Measurements from ENCODE around the gene NTSR1. TPM values are rescaled to one million over a fixed set of nuclear protein-coding genes. Genes with fewer than 3 reads are reported as not detected.

Gene NTSR1
- polyA plus RNA-seq, 4 donors: 0.34 to 1.2 TPM; not detected in 2

- peaks cover 0 to 3% (median 0%) of the 10 kb centered on the region in 3 donors for H3K4me1 ChIP-seq (ENCODE audit: control insufficient read depth in 3 of 3, insufficient read depth in 2 of 3, low read depth in 1 of 3, low read length in 2 of 3)
- H3K9me3 ChIP-seq (ENCODE audit: control insufficient read depth in 2 of 2, insufficient read depth in 1 of 2, low read depth in 1 of 2, low read length in 1 of 2): no peaks in the 10 kb centered on the region
- no peaks in the 10 kb centered on the region for H3K36me3 ChIP-seq (ENCODE audit: control insufficient read depth in 3 of 3, insufficient read depth in 2 of 3, low read depth in 1 of 3, low read length in 3 of 3)
- no peak for DNase-seq
- H3K4me3 ChIP-seq (ENCODE audit: low read depth in 1 of 3, low read length in 3 of 3): no peak overlapping the region
- no peak for FAIRE-seq
- no peak overlapping the region for H3K27ac ChIP-seq (ENCODE audit: low read depth in 1 of 3, low read length in 2 of 3)
- 61 to 76% (median 62%) methylated on average over 19 to 20 of the region's 20 CpGs for WGBS, 3 donors
- H3K27me3 ChIP-seq (ENCODE audit: control insufficient read depth in 3 of 3, insufficient read depth in 3 of 3, low read length in 3 of 3): peaks cover 0 to 3% (median 2%) of the 10 kb centered on the region in 3 donors
Observed at GRCh38 chr20:62737271-62737811, 28.7 kb downstream of the NTSR1 start.

GRCh38 chr20:62738025-62738881 is 29.6 kb downstream of the NTSR1 start:
- no peaks in the 10 kb centered on the region for H3K9me3 ChIP-seq (ENCODE audit: control insufficient read depth in 2 of 2, insufficient read depth in 1 of 2, low read depth in 1 of 2, low read length in 1 of 2)
- peaks cover 0 to 2% (median 2%) of the 10 kb centered on the region in 3 donors for H3K27me3 ChIP-seq (ENCODE audit: control insufficient read depth in 3 of 3, insufficient read depth in 3 of 3, low read length in 3 of 3)
- H3K4me1 ChIP-seq (ENCODE audit: control insufficient read depth in 3 of 3, insufficient read depth in 2 of 3, low read depth in 1 of 3, low read length in 2 of 3): peaks cover 0 to 3% (median 0%) of the 10 kb centered on the region in 3 donors
- no peaks in the 10 kb centered on the region for H3K36me3 ChIP-seq (ENCODE audit: control insufficient read depth in 3 of 3, insufficient read depth in 2 of 3, low read depth in 1 of 3, low read length in 3 of 3)
- DNase-seq: no peak
- WGBS, 3 donors: 69 to 84% (median 76%) methylated on average over 29 of the region's 29 CpGs
- FAIRE-seq: no peak
- no peak overlapping the region for H3K27ac ChIP-seq (ENCODE audit: low read depth in 1 of 3, low read length in 2 of 3)
- H3K4me3 ChIP-seq (ENCODE audit: low read depth in 1 of 3, low read length in 3 of 3): no peak overlapping the region

GRCh38 chr20:62739067-62739466 is 30.4 kb downstream of the NTSR1 start:
- no peak for DNase-seq
- no peaks in the 10 kb centered on the region for H3K9me3 ChIP-seq (ENCODE audit: control insufficient read depth in 2 of 2, insufficient read depth in 1 of 2, low read depth in 1 of 2, low read length in 1 of 2)
- H3K27ac ChIP-seq (ENCODE audit: low read depth in 1 of 3, low read length in 2 of 3): peak overlapping the region in 1 of 3 donors; percentile 32
- H3K27me3 ChIP-seq (ENCODE audit: control insufficient read depth in 3 of 3, insufficient read depth in 3 of 3, low read length in 3 of 3): peaks cover 0 to 2% (median 2%) of the 10 kb centered on the region in 3 donors
- WGBS, 3 donors: 85 to 98% (median 90%) methylated on average over 12 of the region's 12 CpGs
- peaks cover 0 to 3% (median 0%) of the 10 kb centered on the region in 3 donors for H3K4me1 ChIP-seq (ENCODE audit: control insufficient read depth in 3 of 3, insufficient read depth in 2 of 3, low read depth in 1 of 3, low read length in 2 of 3)
- FAIRE-seq: no peak
- no peak overlapping the region for H3K4me3 ChIP-seq (ENCODE audit: low read depth in 1 of 3, low read length in 3 of 3)
- H3K36me3 ChIP-seq (ENCODE audit: control insufficient read depth in 3 of 3, insufficient read depth in 2 of 3, low read depth in 1 of 3, low read length in 3 of 3): no peaks in the 10 kb centered on the region

GRCh38 chr20:62739581-62740285 is 31.1 kb downstream of the NTSR1 start:
- peak overlapping the region in 1 of 3 donors; percentile 25 for H3K4me3 ChIP-seq (ENCODE audit: low read depth in 1 of 3, low read length in 3 of 3)
- DNase-seq (peak in 1 of 2 donors; percentile 45), FAIRE-seq (no peak)
- no peaks in the 10 kb centered on the region for H3K9me3 ChIP-seq (ENCODE audit: control insufficient read depth in 2 of 2, insufficient read depth in 1 of 2, low read depth in 1 of 2, low read length in 1 of 2)
- 45 to 61% (median 50%) methylated on average over 32 of the region's 32 CpGs for WGBS, 3 donors
- H3K36me3 ChIP-seq (ENCODE audit: control insufficient read depth in 3 of 3, insufficient read depth in 2 of 3, low read depth in 1 of 3, low read length in 3 of 3): no peaks in the 10 kb centered on the region
- H3K4me1 ChIP-seq (ENCODE audit: control insufficient read depth in 3 of 3, insufficient read depth in 2 of 3, low read depth in 1 of 3, low read length in 2 of 3): peaks cover 0 to 3% (median 0%) of the 10 kb centered on the region in 3 donors
- peaks cover 0 to 2% (median 2%) of the 10 kb centered on the region in 3 donors for H3K27me3 ChIP-seq (ENCODE audit: control insufficient read depth in 3 of 3, insufficient read depth in 3 of 3, low read length in 3 of 3)
- peak overlapping the region in 2 of 3 donors; percentile 9 to 32 for H3K27ac ChIP-seq (ENCODE audit: low read depth in 1 of 3, low read length in 2 of 3)

- Histone ChIP-seq H3K27ac (ENCODE audit: low read depth in 1 of 3, low read length in 2 of 3) (peak overlapping the region in 2 of 3 donors; percentile 47 to 49), H3K36me3 (ENCODE audit: control insufficient read depth in 3 of 3, insufficient read depth in 2 of 3, low read depth in 1 of 3, low read length in 3 of 3) (no peaks in the 10 kb centered on the region), H3K9me3 (ENCODE audit: control insufficient read depth in 2 of 2, insufficient read depth in 1 of 2, low read depth in 1 of 2, low read length in 1 of 2) (no peaks in the 10 kb centered on the region), H3K27me3 (ENCODE audit: control insufficient read depth in 3 of 3, insufficient read depth in 3 of 3, low read length in 3 of 3) (peaks cover 0 to 2% (median 0%) of the 10 kb centered on the region in 3 donors), H3K4me3 (ENCODE audit: low read depth in 1 of 3, low read length in 3 of 3) (peak overlapping the region in 1 of 3 donors; percentile 13), H3K4me1 (ENCODE audit: control insufficient read depth in 3 of 3, insufficient read depth in 2 of 3, low read depth in 1 of 3, low read length in 2 of 3) (peaks cover 0 to 3% (median 0%) of the 10 kb centered on the region in 3 donors)
- no peak for FAIRE-seq
- peak in 1 of 2 donors; percentile 51 for DNase-seq
- WGBS, 3 donors: 48 to 58% (median 52%) methylated on average over 26 to 28 of the region's 28 CpGs
Observed at GRCh38 chr20:62740286-62741141, 31.9 kb downstream of the NTSR1 start.

GRCh38 chr20:62741191-62741691 is 32.6 kb downstream of the NTSR1 start:
- Histone ChIP-seq H3K27me3 (ENCODE audit: control insufficient read depth in 3 of 3, insufficient read depth in 3 of 3, low read length in 3 of 3) (peaks cover 0 to 2% (median 0%) of the 10 kb centered on the region in 3 donors), H3K4me1 (ENCODE audit: control insufficient read depth in 3 of 3, insufficient read depth in 2 of 3, low read depth in 1 of 3, low read length in 2 of 3) (peaks cover 0 to 3% (median 0%) of the 10 kb centered on the region in 3 donors), H3K27ac (ENCODE audit: low read depth in 1 of 3, low read length in 2 of 3) (peak overlapping the region in 2 of 3 donors; percentile 47 to 49), H3K4me3 (ENCODE audit: low read depth in 1 of 3, low read length in 3 of 3) (no peak overlapping the region), H3K9me3 (ENCODE audit: control insufficient read depth in 2 of 2, insufficient read depth in 1 of 2, low read depth in 1 of 2, low read length in 1 of 2) (no peaks in the 10 kb centered on the region), H3K36me3 (ENCODE audit: control insufficient read depth in 3 of 3, insufficient read depth in 2 of 3, low read depth in 1 of 3, low read length in 3 of 3) (no peaks in the 10 kb centered on the region)
- DNase-seq: no peak
- 48 to 57% (median 52%) methylated on average over 9 of the region's 9 CpGs for WGBS, 3 donors
- FAIRE-seq: no peak

GRCh38 chr20:62741701-62742491 is 33.3 kb downstream of the NTSR1 start:
- WGBS, 3 donors: 82 to 90% (median 82%) methylated on average over 18 of the region's 18 CpGs
- Histone ChIP-seq H3K27me3 (ENCODE audit: control insufficient read depth in 3 of 3, insufficient read depth in 3 of 3, low read length in 3 of 3) (peaks cover 0 to 2% (median 0%) of the 10 kb centered on the region in 3 donors), H3K9me3 (ENCODE audit: control insufficient read depth in 2 of 2, insufficient read depth in 1 of 2, low read depth in 1 of 2, low read length in 1 of 2) (no peaks in the 10 kb centered on the region), H3K36me3 (ENCODE audit: control insufficient read depth in 3 of 3, insufficient read depth in 2 of 3, low read depth in 1 of 3, low read length in 3 of 3) (no peaks in the 10 kb centered on the region), H3K27ac (ENCODE audit: low read depth in 1 of 3, low read length in 2 of 3) (no peak overlapping the region), H3K4me1 (ENCODE audit: control insufficient read depth in 3 of 3, insufficient read depth in 2 of 3, low read depth in 1 of 3, low read length in 2 of 3) (peaks cover 0 to 3% (median 0%) of the 10 kb centered on the region in 3 donors), H3K4me3 (ENCODE audit: low read depth in 1 of 3, low read length in 3 of 3) (no peak overlapping the region)
- no peak for FAIRE-seq
- no peak for DNase-seq
